ENCODE measurements around the gene EML3.
"Not testable (repeated sequence)": the region's sequence is repeated elsewhere in the genome, so short reads cannot be mapped to it uniquely, and the experiment has no call there.

Gene EML3

GRCh38 chr11:62612366-62613290, at the start of gene EML3, which contains the start of gene ROM1:
Gene EML3, minus strand, starts transcription at chr11:62612775. Its CDS starts 318 bp downstream, at chr11:62612457.
Gene ROM1, plus strand, starts transcription at chr11:62613257. Its CDS starts 25 bp downstream, at chr11:62613282.
- peaks cover 5% of the 10 kb centered on the region; the same call in 1 of the 2 replicates for H3K36me3 ChIP-seq
- peak within 1 kb of the TSS; percentile 76 for H3K4me3 ChIP-seq (ENCODE audit: low read depth, low read length)
- no peaks in the 10 kb centered on the region for H3K27me3 ChIP-seq (ENCODE audit: insufficient read depth, low read depth, severe bottlenecking)
- TF ChIP-seq CTCF (IDR thresholded peaks at IDR 0.05; ENCODE audit: low read depth, low read length), result peak; percentile 95
- peak; percentile 92 for DNase-seq
- no peaks in the 10 kb centered on the region for H3K9me3 ChIP-seq (ENCODE audit: severe bottlenecking)
- H3K27ac ChIP-seq, result peak within 1 kb of the TSS; percentile 73

- TF ChIP-seq CTCF (IDR thresholded peaks at IDR 0.05; ENCODE audit: low read depth, low read length), result no peak
- peaks cover 13% of the 10 kb centered on the region for H3K36me3 ChIP-seq
- H3K27me3 ChIP-seq (ENCODE audit: insufficient read depth, low read depth, severe bottlenecking), result no peaks in the 10 kb centered on the region
- no peak overlapping the region for H3K4me3 ChIP-seq (ENCODE audit: low read depth, low read length)
- H3K27ac ChIP-seq, result no peak overlapping the region; the same call in 1 of the 2 replicates
- DNase-seq, result no peak
- no peaks in the 10 kb centered on the region for H3K9me3 ChIP-seq (ENCODE audit: severe bottlenecking)
These were observed 44.3 kb upstream of the EML3 start for GRCh38 chr11:62656796-62657429.

- Histone ChIP-seq H3K4me3 (ENCODE audit: low read depth, low read length) (no peak overlapping the region), H3K9me3 (ENCODE audit: severe bottlenecking) (no peaks in the 10 kb centered on the region), H3K27me3 (ENCODE audit: insufficient read depth, low read depth, severe bottlenecking) (no peaks in the 10 kb centered on the region), H3K27ac (peak overlapping the region; percentile 5; the same call in 1 of the 2 replicates), H3K36me3 (peaks cover 6% of the 10 kb centered on the region)
- no peak for TF ChIP-seq CTCF (IDR thresholded peaks at IDR 0.05; ENCODE audit: low read depth, low read length)
- DNase-seq, result no peak
These were observed 41.7 kb upstream of the EML3 start for GRCh38 chr11:62654297-62654696.

GRCh38 chr11:62652161-62653006, 39.8 kb upstream of the EML3 start:
- DNase-seq, result no peak
- Histone ChIP-seq H3K36me3 (peaks cover 24% of the 10 kb centered on the region), H3K27me3 (ENCODE audit: insufficient read depth, low read depth, severe bottlenecking) (no peaks in the 10 kb centered on the region), H3K4me3 (ENCODE audit: low read depth, low read length) (peak overlapping the region; percentile 86), H3K9me3 (ENCODE audit: severe bottlenecking) (no peaks in the 10 kb centered on the region), H3K27ac (peak overlapping the region; percentile 93)
- TF ChIP-seq CTCF (IDR thresholded peaks at IDR 0.05; ENCODE audit: low read depth, low read length), result no peak

GRCh38 chr11:62650283-62650682, 37.7 kb upstream of the EML3 start:
- H3K27me3 ChIP-seq (ENCODE audit: insufficient read depth, low read depth, severe bottlenecking); H3K4me3 ChIP-seq (ENCODE audit: low read depth, low read length); H3K27ac ChIP-seq; DNase-seq; H3K9me3 ChIP-seq (ENCODE audit: severe bottlenecking): not testable (repeated sequence)
- H3K36me3 ChIP-seq, result peaks cover 29% of the 10 kb centered on the region
